Lung (tissue), 12 donors: ENCODE measurements around the gene CDK14. TPM values are rescaled to one million over a fixed set of nuclear protein-coding genes. Genes with fewer than 3 reads are reported as not detected.

Source experiments
- ATAC-seq: fragments of 200-7000 bp; cut with Tn5 transposase; one replicate; pipeline ENCODE4 v1.9.1; 2020; ENCODE audit warnings: moderate number of reproducible peaks; ENCODE audit not compliant: insufficient read depth, low FRiP score
- DNase-seq, 3 donors: peaks; one replicate each; pipeline ENCODE4 v3.0.0-alpha.2; 2013 to 2017
- H3K27ac ChIP-seq, 2 donors: one replicate each; pipeline ENCODE4 v1.5.1; 2013; ENCODE audit warnings: mild to moderate bottlenecking in 2 of 2, moderate library complexity in 2 of 2, control low read depth in 1 of 2, inconsistent platforms in 1 of 2, low read depth in 1 of 2, low read length in 1 of 2
- H3K27me3 ChIP-seq, 3 donors: one replicate each; pipeline ENCODE4 v1.5.1; 2013; ENCODE audit warnings: low read length in 2 of 3; ENCODE audit not compliant: control insufficient read depth in 3 of 3, insufficient read depth in 3 of 3
- H3K36me3 ChIP-seq, 4 donors: one replicate each; pipeline ENCODE4 v1.5.1; 2013; ENCODE audit warnings: low read length in 4 of 4, mild to moderate bottlenecking in 1 of 4, moderate library complexity in 1 of 4; ENCODE audit not compliant: control insufficient read depth in 4 of 4, insufficient read depth in 4 of 4
- H3K4me1 ChIP-seq, 5 donors: one replicate each; pipeline ENCODE4 v1.5.1; 2013; ENCODE audit warnings: low read length in 5 of 5, mild to moderate bottlenecking in 2 of 5, moderate library complexity in 1 of 5; ENCODE audit not compliant: control insufficient read depth in 5 of 5, insufficient read depth in 5 of 5
- H3K4me3 ChIP-seq: one replicate; pipeline ENCODE4 v1.5.1; 2013; ENCODE audit warnings: mild to moderate bottlenecking, control low read depth, moderate library complexity
- H3K9ac ChIP-seq, 2 donors: one replicate each; pipeline ENCODE4 v1.5.1; 2013; ENCODE audit warnings: low read length in 2 of 2, control low read depth in 1 of 2; ENCODE audit not compliant: insufficient read depth in 1 of 2
- H3K9me3 ChIP-seq, 4 donors: one replicate each; pipeline ENCODE4 v1.5.1; 2013; ENCODE audit warnings: low read length in 3 of 4, mild to moderate bottlenecking in 1 of 4, moderate library complexity in 1 of 4; ENCODE audit not compliant: control insufficient read depth in 4 of 4, insufficient read depth in 3 of 4
- WGBS, 2 donors: extraction: QIAGEN DNeasy Blood & Tissue Kit; methylation state at CpG; one replicate each; pipeline ENCODE4 v1.1.7; 2013; 5-methylcytosine and 5-hydroxymethylcytosine counted together
- polyA plus RNA-seq, 2 donors: library from polyadenylated mRNA; stranded (reverse); fragments of 200-250 nt; gene quantifications; one replicate each; pipeline ENCODE4 v1.2.1, GENCODE V29; 2013
- total RNA-seq, 2 donors: library from RNA; depleted of rRNA in 1 of 2; stranded (reverse); fragments of >200 nt in 1 of 2; gene quantifications; one replicate each; pipeline ENCODE4 v1.2.1, GENCODE V29; 2014 to 2021
- TF ChIP-seq, protein P1 (sequence below): IDR thresholded peaks from 2 replicates; pipeline ENCODE4 v1.5.1; 2012; ENCODE audit warnings: mild to moderate bottlenecking; ENCODE audit errors: control extremely low read depth, extremely low read depth
- donor health status: control.
- donor health status: control.
- donor health status: Bipolar disorder and iron deficiency.
- donor health status: healthy.
- donor health status: DM: yes; HTN: yes; CAD: no.

The CDK14 gene
- total and polyA plus RNA-seq, 4 donors, result 4.3 to 117 (median 18.9) TPM

DNA sequence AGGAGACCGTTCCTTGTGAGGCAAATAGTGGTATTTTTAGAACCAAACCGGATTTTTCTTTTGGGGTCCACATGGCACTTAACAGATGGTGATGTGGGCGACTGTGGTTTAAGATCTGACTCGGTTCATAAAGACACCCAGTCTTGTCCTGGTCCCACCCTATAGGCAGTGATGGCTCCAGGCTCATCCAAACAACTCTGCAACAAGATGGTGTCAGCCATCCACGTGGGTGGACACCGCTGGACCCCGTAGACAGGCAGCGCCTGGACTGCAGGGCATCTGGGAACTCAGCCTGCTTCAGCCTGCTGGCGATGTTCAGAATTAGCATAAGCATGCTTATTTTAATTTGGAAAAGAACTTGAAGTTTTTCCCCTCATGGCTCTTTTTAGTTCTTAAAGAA, 409.7 kb downstream of the CDK14 start:
- DNase-seq, result no peak
- ATAC-seq, result no peak
- H3K36me3 ChIP-seq, result peaks cover 0 to 4% (median 0%) of the 10 kb centered on the region in 4 donors
- no peaks in the 10 kb centered on the region for H3K4me1 ChIP-seq
- peaks cover 0 to 3% (median 0%) of the 10 kb centered on the region in 4 donors for H3K9me3 ChIP-seq
- WGBS, 2 donors, result 84 to 89% methylated on average over 9 of the region's 9 CpGs
- H3K27me3 ChIP-seq, result no peaks in the 10 kb centered on the region
- no peak overlapping the region for H3K4me3 ChIP-seq
- TF ChIP-seq, protein P1, sequence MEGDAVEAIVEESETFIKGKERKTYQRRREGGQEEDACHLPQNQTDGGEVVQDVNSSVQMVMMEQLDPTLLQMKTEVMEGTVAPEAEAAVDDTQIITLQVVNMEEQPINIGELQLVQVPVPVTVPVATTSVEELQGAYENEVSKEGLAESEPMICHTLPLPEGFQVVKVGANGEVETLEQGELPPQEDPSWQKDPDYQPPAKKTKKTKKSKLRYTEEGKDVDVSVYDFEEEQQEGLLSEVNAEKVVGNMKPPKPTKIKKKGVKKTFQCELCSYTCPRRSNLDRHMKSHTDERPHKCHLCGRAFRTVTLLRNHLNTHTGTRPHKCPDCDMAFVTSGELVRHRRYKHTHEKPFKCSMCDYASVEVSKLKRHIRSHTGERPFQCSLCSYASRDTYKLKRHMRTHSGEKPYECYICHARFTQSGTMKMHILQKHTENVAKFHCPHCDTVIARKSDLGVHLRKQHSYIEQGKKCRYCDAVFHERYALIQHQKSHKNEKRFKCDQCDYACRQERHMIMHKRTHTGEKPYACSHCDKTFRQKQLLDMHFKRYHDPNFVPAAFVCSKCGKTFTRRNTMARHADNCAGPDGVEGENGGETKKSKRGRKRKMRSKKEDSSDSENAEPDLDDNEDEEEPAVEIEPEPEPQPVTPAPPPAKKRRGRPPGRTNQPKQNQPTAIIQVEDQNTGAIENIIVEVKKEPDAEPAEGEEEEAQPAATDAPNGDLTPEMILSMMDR, result no peak
- H3K27ac ChIP-seq, result no peak overlapping the region
- H3K9ac ChIP-seq, result no peak overlapping the region

DNA sequence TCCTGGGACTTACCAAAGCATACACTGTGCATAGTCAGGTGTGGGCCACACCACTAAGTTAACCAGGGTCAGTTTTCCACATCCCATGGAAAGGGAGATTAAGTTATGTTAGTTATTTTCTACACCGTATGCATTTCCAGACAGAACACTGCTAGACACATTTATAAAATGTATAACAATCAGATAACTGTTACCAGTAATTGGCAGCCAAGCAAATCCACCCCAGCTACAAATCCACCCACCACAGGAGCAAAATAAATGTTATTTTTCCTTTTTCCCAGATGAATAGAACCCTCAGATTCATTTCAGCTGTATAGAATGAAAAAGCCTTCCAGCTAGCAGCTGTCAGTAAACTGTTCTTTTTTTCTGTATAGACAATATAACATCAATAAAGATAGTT, 411.2 kb downstream of the CDK14 start:
- Histone ChIP-seq H3K9me3 (peaks cover 0 to 3% (median under 1%) of the 10 kb centered on the region in 4 donors), H3K4me3 (no peak overlapping the region), H3K4me1 (no peaks in the 10 kb centered on the region), H3K36me3 (peaks cover 0 to 4% (median 0%) of the 10 kb centered on the region in 4 donors), H3K27ac (no peak overlapping the region), H3K9ac (no peak overlapping the region), H3K27me3 (no peaks in the 10 kb centered on the region)
- TF ChIP-seq, protein P1, result no peak
- ATAC-seq, result no peak
- no peak for DNase-seq
- 86 to 87% methylated on average over 1 of the region's 1 CpG for WGBS, 2 donors

DNA sequence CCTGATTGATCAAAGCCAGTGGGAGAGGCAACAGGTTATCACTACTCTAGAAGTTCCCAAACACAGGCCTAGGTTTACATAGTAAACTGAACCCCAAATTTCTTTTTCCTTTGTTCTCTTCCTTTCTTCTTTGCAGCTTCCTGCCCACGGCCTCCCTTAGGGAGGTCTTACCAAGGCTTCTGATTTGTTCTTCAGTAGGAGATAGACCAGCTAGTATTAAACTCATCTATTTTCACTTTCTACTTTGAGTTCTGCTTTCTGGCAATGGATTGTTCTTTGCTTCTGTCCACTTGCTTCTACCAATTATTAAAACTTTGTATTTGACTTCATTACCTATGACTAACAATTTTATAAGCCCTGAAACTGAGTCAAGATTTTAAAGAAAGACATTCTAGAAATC, 417.0 kb downstream of the CDK14 start:
- Histone ChIP-seq H3K4me1 (no peaks in the 10 kb centered on the region), H3K9me3 (peaks cover 0 to 1% (median 0%) of the 10 kb centered on the region in 4 donors), H3K36me3 (no peaks in the 10 kb centered on the region), H3K4me3 (no peak overlapping the region), H3K27me3 (no peaks in the 10 kb centered on the region), H3K9ac (no peak overlapping the region), H3K27ac (no peak overlapping the region)
- TF ChIP-seq, protein P1, result no peak
- 57 to 76% methylated on average over 1 of the region's 1 CpG for WGBS, 2 donors
- ATAC-seq, result no peak
- DNase-seq, result no peak
